Gastroesophageal sphincter (tissue), 4 donors: ENCODE data around the gene OVCH1. TPM values are rescaled to one million over a fixed set of nuclear protein-coding genes. Genes with fewer than 3 reads are reported as not detected.

Experiments
- ATAC-seq: fragments of 150-250 bp; one replicate; pipeline ENCODE4 v1.9.1; 2016; ENCODE audit warnings: mild to moderate bottlenecking, moderate library complexity
- H3K27ac ChIP-seq, 4 donors: fragments of 200-600 bp; sonication (generic) in 3 of 4; 1 replicate in 3 of 4; 2 replicates in 1 of 4; pipeline ENCODE4 v1.5.1; 2016 to 2019
- H3K27me3 ChIP-seq: fragments of 200-600 bp; sonication (generic); one replicate; pipeline ENCODE4 v1.5.1; 2019
- H3K36me3 ChIP-seq, 2 donors: fragments of 200-600 bp; sonication (generic); one replicate each; pipeline ENCODE4 v1.5.1; 2019; ENCODE audit warnings: control low read depth in 1 of 2
- H3K4me1 ChIP-seq, 3 donors: fragments of 200-600 bp; sonication (generic); 1 replicate in 2 of 3; 2 replicates in 1 of 3; pipeline ENCODE4 v1.5.1; 2016 to 2019; ENCODE audit warnings: control low read depth in 2 of 3
- H3K4me3 ChIP-seq, 2 donors: fragments of 200-600 bp; sonication (generic); one replicate each; pipeline ENCODE4 v1.5.1; 2019; ENCODE audit warnings: mild to moderate bottlenecking in 1 of 2, moderate library complexity in 1 of 2
- H3K9me3 ChIP-seq, 3 donors: fragments of 200-600 bp; sonication (generic); one replicate each; pipeline ENCODE4 v1.5.1; 2017 to 2019; ENCODE audit warnings: control low read depth in 2 of 3
- CTCF ChIP-seq, 4 experiments: fragments of 200-600 bp in 2 of 4; fragments of 450-650 bp in 2 of 4; sonication (generic) in 1 of 4; IDR thresholded peaks; one replicate each; pipeline ENCODE4 v1.5.1; 2017 to 2019; ENCODE audit warnings: antibody characterized with exemption in 4 of 4, mild to moderate bottlenecking in 2 of 4, moderate library complexity in 2 of 4
- EP300 ChIP-seq: sonication (generic); formaldehyde crosslinking; IDR thresholded peaks from one replicate; pipeline ENCODE4 v1.6.1; 2017; ENCODE audit warnings: antibody characterized with exemption, mild to moderate bottlenecking
- POLR2A ChIP-seq, 2 donors: fragments of 450-650 bp; IDR thresholded peaks; one replicate each; pipeline ENCODE4 v1.6.1; 2017; ENCODE audit warnings: antibody characterized with exemption in 2 of 2, mild to moderate bottlenecking in 2 of 2, moderate library complexity in 1 of 2
- POLR2AphosphoS5 ChIP-seq: sonication (generic); formaldehyde crosslinking; IDR thresholded peaks from one replicate; pipeline ENCODE4 v1.6.1; 2017; ENCODE audit warnings: antibody characterized with exemption
- WGBS, 2 donors: methylation state at CpG; one replicate each; pipeline ENCODE4 v1.1.5; 2018; ENCODE audit warnings: low coverage in 1 of 2; 5-methylcytosine and 5-hydroxymethylcytosine counted together
- total RNA-seq, 4 donors: library from RNA; depleted of rRNA; stranded (reverse); fragments of >200 nt; gene quantifications; one replicate each; pipeline ENCODE4 v1.1.0, GENCODE V29; 2016

Gene OVCH1
- total RNA-seq, 4 donors from 2014 or later: 0.13 to 0.57 (median 0.43) TPM

GRCh38 chr12:29516431-29516875 lies 19.0 kb upstream of the OVCH1 start:
- 83 to 87% methylated on average over 1 to 2 of the region's 2 CpGs for WGBS, 2 donors
- Histone ChIP-seq H3K27ac (no peak overlapping the region), H3K27me3 (no peaks in the 10 kb centered on the region), H3K4me1 (no peaks in the 10 kb centered on the region), H3K36me3 (peaks cover 0 to 80% of the 10 kb centered on the region in 2 donors), H3K4me3 (no peak overlapping the region), H3K9me3 (no peaks in the 10 kb centered on the region)
- TF ChIP-seq POLR2AphosphoS5 (no peak), EP300 (no peak), CTCF (IDR thresholded peaks at IDR 0.05) (no peak), POLR2A (IDR thresholded peaks at IDR 0.05) (no peak)
- ATAC-seq: no peak

- Histone ChIP-seq H3K27ac (no peak overlapping the region), H3K36me3 (peaks cover 0 to 85% of the 10 kb centered on the region in 2 donors), H3K9me3 (no peaks in the 10 kb centered on the region), H3K27me3 (no peaks in the 10 kb centered on the region), H3K4me1 (no peaks in the 10 kb centered on the region), H3K4me3 (no peak overlapping the region)
- ATAC-seq: no peak
- TF ChIP-seq CTCF (IDR thresholded peaks at IDR 0.05) (no peak), POLR2AphosphoS5 (no peak), POLR2A (IDR thresholded peaks at IDR 0.05) (no peak), EP300 (no peak)
- 80 to 83% methylated on average over 6 of the region's 6 CpGs for WGBS, 2 donors
These were observed 13.2 kb upstream of the OVCH1 start for GRCh38 chr12:29510591-29511185.

- Histone ChIP-seq H3K27ac (no peak overlapping the region), H3K9me3 (no peaks in the 10 kb centered on the region), H3K27me3 (no peaks in the 10 kb centered on the region), H3K36me3 (peaks cover 0 to 82% of the 10 kb centered on the region in 2 donors), H3K4me1 (peaks cover 0 to 4% (median 0%) of the 10 kb centered on the region in 3 donors), H3K4me3 (no peak overlapping the region)
- no peak for ATAC-seq
- 100% methylated on average over 1 of the region's 1 CpG; no CpG with 5 or more reads in 1 of the 2 donors for WGBS, 2 donors
- no peak for TF ChIP-seq EP300
- TF ChIP-seq POLR2AphosphoS5: no peak
- TF ChIP-seq CTCF (IDR thresholded peaks at IDR 0.05): no peak
- no peak for TF ChIP-seq POLR2A (IDR thresholded peaks at IDR 0.05)
These were observed 12.0 kb upstream of the OVCH1 start for GRCh38 chr12:29509503-29509902.

- no peak overlapping the region for H3K4me3 ChIP-seq
- H3K27me3 ChIP-seq: no peaks in the 10 kb centered on the region
- TF ChIP-seq CTCF (IDR thresholded peaks at IDR 0.05) (no peak), POLR2A (IDR thresholded peaks at IDR 0.05) (no peak), POLR2AphosphoS5 (no peak), EP300 (no peak)
- peaks cover 0 to 4% (median 0%) of the 10 kb centered on the region in 3 donors for H3K4me1 ChIP-seq
- no peaks in the 10 kb centered on the region for H3K9me3 ChIP-seq
- 80 to 85% methylated on average over 1 to 2 of the region's 2 CpGs for WGBS, 2 donors
- no peak overlapping the region for H3K27ac ChIP-seq
- ATAC-seq: no peak
- peaks cover 0 to 82% of the 10 kb centered on the region in 2 donors for H3K36me3 ChIP-seq
These were observed 11.5 kb upstream of the OVCH1 start for GRCh38 chr12:29508949-29509348.

GRCh38 chr12:29505122-29505521 lies 7.6 kb upstream of the OVCH1 start:
- H3K4me3 ChIP-seq: no peak overlapping the region
- ATAC-seq: no peak
- WGBS, 2 donors: 59 to 71% methylated on average over 3 of the region's 3 CpGs
- H3K4me1 ChIP-seq: peaks cover 0 to 4% (median 0%) of the 10 kb centered on the region in 3 donors
- H3K9me3 ChIP-seq: no peaks in the 10 kb centered on the region
- no peaks in the 10 kb centered on the region for H3K27me3 ChIP-seq
- no peak overlapping the region for H3K27ac ChIP-seq
- peaks cover 0 to 63% of the 10 kb centered on the region in 2 donors for H3K36me3 ChIP-seq
- no peak for TF ChIP-seq POLR2AphosphoS5
- no peak for TF ChIP-seq EP300
- no peak for TF ChIP-seq POLR2A (IDR thresholded peaks at IDR 0.05)
- no peak for TF ChIP-seq CTCF (IDR thresholded peaks at IDR 0.05)
